Osteocyte (in vitro differentiated cells): ENCODE data around the gene GSTO1. TPM values are rescaled to one million over a fixed set of nuclear protein-coding genes. Genes with fewer than 3 reads are reported as not detected.

Experiments used
- DNase-seq: peaks from one replicate; pipeline ENCODE4 v3.0.0; 2021; ENCODE audit warnings: mixed read lengths; ENCODE audit not compliant: unreplicated experiment; ENCODE audit errors: extremely low spot score
- H3K27ac Mint-ChIP-seq: one replicate; pipeline ENCODE4 v1.8.0; 2021; ENCODE audit warnings: mild to moderate bottlenecking, mixed read lengths; ENCODE audit not compliant: unreplicated experiment
- H3K27me3 Mint-ChIP-seq: one replicate; pipeline ENCODE4 v1.8.0; 2021; ENCODE audit warnings: mixed read lengths; ENCODE audit not compliant: unreplicated experiment
- H3K36me3 Mint-ChIP-seq: one replicate; pipeline ENCODE4 v1.8.0; 2021; ENCODE audit warnings: mixed read lengths; ENCODE audit not compliant: unreplicated experiment
- H3K4me1 Mint-ChIP-seq: one replicate; pipeline ENCODE4 v1.8.0; 2021; ENCODE audit warnings: mixed read lengths; ENCODE audit not compliant: unreplicated experiment
- H3K4me3 Mint-ChIP-seq: one replicate; pipeline ENCODE4 v1.8.0; 2021; ENCODE audit warnings: mild to moderate bottlenecking, moderate library complexity, mixed read lengths; ENCODE audit not compliant: unreplicated experiment
- H3K9me3 Mint-ChIP-seq: one replicate; pipeline ENCODE4 v1.8.0; 2021; ENCODE audit warnings: mixed read lengths; ENCODE audit not compliant: unreplicated experiment
- CTCF ChIP-seq: fragments of 200-600 bp; sonication (generic); IDR thresholded peaks from 2 replicates; pipeline ENCODE4 v1.5.0; 2021; ENCODE audit warnings: antibody characterized with exemption, mild to moderate bottlenecking, moderate library complexity
- total RNA-seq: library from RNA; stranded (reverse); gene quantifications from 2 replicates; pipeline ENCODE4 v1.2.1, GENCODE V29; 2021

The GSTO1 gene
- total RNA-seq, 1 donor from 2014 or later: 77.4 TPM

- H3K27ac Mint-ChIP-seq: no peak overlapping the region
- H3K4me1 Mint-ChIP-seq: peaks cover 24% of the 10 kb centered on the region
- no peak for DNase-seq
- peak; percentile 51 for TF ChIP-seq CTCF
- H3K27me3 Mint-ChIP-seq: peaks cover 5% of the 10 kb centered on the region
- no peak overlapping the region for H3K4me3 Mint-ChIP-seq
- no peaks in the 10 kb centered on the region for H3K9me3 Mint-ChIP-seq
- H3K36me3 Mint-ChIP-seq: no peaks in the 10 kb centered on the region
These were observed 43.3 kb downstream of the GSTO1 start for GRCh38 chr10:104297697-104298660.

DNA sequence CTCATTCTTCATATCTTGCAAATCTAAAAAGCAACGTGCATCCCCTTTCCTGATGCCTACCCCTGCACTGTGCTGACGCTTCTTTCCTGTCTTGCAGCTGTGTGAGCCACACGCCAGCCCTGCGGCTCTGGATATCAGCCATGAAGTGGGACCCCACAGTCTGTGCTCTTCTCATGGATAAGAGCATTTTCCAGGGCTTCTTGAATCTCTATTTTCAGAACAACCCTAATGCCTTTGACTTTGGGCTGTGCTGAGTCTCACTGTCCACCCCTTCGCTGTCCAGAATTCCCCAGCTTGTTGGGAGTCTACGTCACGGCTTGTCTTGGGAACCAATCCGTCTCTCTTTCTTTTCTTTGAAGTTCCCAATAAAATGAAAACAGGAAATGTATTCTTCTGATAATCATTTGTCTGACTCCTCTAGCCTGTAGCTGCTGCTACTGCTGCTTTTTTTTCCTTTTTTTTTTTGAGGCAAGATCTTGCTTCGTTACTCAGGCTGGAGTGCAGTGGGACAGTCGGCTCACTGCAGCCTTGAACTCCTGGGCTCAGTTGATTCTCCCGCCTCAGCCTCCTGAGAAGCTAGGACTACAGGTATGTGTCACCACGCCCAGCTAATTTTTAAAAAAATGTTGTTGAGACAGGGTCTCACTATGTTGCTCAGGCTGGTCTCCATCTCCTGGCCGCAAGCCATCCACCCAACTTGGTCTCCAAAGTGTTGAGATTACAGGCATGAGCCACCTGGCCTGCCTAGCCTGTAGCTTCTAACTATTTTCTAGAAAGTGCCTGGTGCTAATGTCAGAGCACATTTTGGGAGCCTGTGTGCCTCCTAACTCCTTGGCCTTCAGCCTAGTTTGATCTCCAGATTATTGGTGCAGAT is 44.6 kb downstream of the GSTO1 start:
- Mint-ChIP-seq H3K4me3 (no peak overlapping the region), H3K4me1 (peaks cover 23% of the 10 kb centered on the region), H3K9me3 (no peaks in the 10 kb centered on the region), H3K27me3 (peaks cover 3% of the 10 kb centered on the region), H3K27ac (no peak overlapping the region), H3K36me3 (no peaks in the 10 kb centered on the region)
- TF ChIP-seq CTCF: no peak
- no peak for DNase-seq

DNA sequence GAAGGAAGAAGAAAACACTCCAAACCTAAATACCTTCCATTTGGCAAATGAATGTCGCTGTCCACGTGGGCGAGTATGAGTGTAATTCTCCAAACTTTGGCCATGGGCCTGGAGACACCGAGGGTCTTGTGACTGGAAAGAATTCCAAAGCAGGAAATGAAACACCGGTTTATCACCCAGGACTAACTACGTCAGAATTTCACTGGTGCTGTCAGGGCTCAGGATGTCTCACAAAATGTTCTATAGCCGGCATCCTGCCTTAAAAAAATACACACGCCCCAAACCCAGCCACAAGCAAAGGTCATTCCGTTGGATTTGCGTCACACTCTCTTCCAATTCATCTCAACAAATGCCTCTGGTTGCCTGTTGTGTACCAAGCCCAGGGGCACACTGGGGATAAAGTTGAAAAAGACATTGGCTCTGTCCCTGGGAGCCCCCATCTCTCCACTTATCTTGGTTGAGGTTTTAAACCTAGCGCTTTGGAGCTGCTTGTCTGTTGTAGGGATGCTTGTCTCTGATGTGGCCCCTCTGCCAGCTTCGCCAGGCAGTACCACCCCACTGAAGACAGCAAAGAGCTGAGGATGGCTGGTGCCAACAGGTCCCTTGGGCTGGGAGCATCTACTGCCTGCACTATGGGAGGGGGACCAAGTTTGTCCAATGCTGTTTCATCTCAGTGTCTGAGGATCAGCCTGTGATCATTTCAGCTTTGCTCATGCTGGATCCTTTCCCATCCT is 45.5 kb downstream of the GSTO1 start:
- H3K27ac Mint-ChIP-seq: peak overlapping the region; percentile 75
- no peaks in the 10 kb centered on the region for H3K27me3 Mint-ChIP-seq
- H3K9me3 Mint-ChIP-seq: no peaks in the 10 kb centered on the region
- peaks cover 22% of the 10 kb centered on the region for H3K4me1 Mint-ChIP-seq
- H3K4me3 Mint-ChIP-seq: no peak overlapping the region
- TF ChIP-seq CTCF: no peak
- no peak for DNase-seq
- no peaks in the 10 kb centered on the region for H3K36me3 Mint-ChIP-seq

DNA sequence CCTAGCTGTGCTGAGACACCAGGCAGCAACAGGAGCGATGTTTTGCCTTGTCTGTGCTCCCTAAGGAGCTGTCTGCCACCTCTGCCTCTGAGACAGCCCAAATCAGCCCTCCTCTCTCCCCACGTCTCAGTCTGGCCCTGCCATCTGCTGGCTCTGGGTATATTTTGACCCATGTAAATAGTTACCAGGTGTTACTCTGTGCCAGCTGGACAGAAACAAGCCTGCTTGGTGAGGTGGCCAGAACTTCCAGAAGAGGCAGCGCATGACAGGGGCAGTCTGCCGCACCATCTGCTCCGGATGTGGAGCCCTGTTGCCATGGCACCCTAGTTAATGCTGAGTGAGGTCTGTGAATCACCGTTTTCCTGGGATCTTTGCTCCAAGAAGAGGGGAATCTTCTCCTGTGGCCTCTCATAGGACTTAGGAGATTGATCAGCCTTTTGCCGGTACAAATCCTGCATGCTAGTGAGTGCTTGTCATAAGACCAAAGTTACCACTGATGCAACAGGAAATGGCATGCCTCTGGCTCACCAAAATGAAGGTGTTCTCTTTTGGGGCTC is 46.1 kb downstream of the GSTO1 start:
- DNase-seq: peak; percentile 89
- no peaks in the 10 kb centered on the region for H3K27me3 Mint-ChIP-seq
- H3K4me1 Mint-ChIP-seq: peaks cover 24% of the 10 kb centered on the region
- H3K36me3 Mint-ChIP-seq: no peaks in the 10 kb centered on the region
- H3K9me3 Mint-ChIP-seq: no peaks in the 10 kb centered on the region
- H3K27ac Mint-ChIP-seq: peak overlapping the region; percentile 75
- no peak overlapping the region for H3K4me3 Mint-ChIP-seq
- TF ChIP-seq CTCF: no peak
